Central memory CD8-positive, alpha-beta T cell (primary cell): Measurements from ENCODE around the gene AASDH.
A peak's percentile ranks its signal among the peaks of the same experiment; 100 is the strongest.

ENCODE experiments used
- ATAC-seq: fragments of 150-1000 bp; cut with Tn5 transposase; replicated peaks from 2 replicates; pipeline ENCODE4 v1.10.0; 2022; ENCODE audit warnings: mild to moderate bottlenecking, moderate FRiP score, moderate number of reproducible peaks; ENCODE audit not compliant: poor library complexity, severe bottlenecking; ENCODE audit errors: extremely low read depth
- DNase-seq, 2 donors: peaks; one replicate each; pipeline ENCODE4 v3.0.0; 2021; ENCODE audit warnings: low spot score in 2 of 2
- H3K27ac Mint-ChIP-seq: one replicate; pipeline ENCODE4 v1.8.0; 2022; ENCODE audit warnings: low read depth, mild to moderate bottlenecking, moderate library complexity, mixed read lengths
- H3K27me3 Mint-ChIP-seq: one replicate; pipeline ENCODE4 v1.8.0; 2022; ENCODE audit warnings: mixed read lengths
- H3K36me3 Mint-ChIP-seq: one replicate; pipeline ENCODE4 v1.8.0; 2022; ENCODE audit warnings: mild to moderate bottlenecking, moderate library complexity, mixed read lengths; ENCODE audit not compliant: insufficient read depth
- H3K4me1 Mint-ChIP-seq: one replicate; pipeline ENCODE4 v1.8.0; 2022; ENCODE audit warnings: mixed read lengths
- H3K4me3 Mint-ChIP-seq: one replicate; pipeline ENCODE4 v1.8.0; 2022; ENCODE audit warnings: mild to moderate bottlenecking, moderate library complexity, mixed read lengths
- H3K9me3 Mint-ChIP-seq: one replicate; pipeline ENCODE4 v1.8.0; 2022; ENCODE audit warnings: mixed read lengths

The AASDH gene

DNA sequence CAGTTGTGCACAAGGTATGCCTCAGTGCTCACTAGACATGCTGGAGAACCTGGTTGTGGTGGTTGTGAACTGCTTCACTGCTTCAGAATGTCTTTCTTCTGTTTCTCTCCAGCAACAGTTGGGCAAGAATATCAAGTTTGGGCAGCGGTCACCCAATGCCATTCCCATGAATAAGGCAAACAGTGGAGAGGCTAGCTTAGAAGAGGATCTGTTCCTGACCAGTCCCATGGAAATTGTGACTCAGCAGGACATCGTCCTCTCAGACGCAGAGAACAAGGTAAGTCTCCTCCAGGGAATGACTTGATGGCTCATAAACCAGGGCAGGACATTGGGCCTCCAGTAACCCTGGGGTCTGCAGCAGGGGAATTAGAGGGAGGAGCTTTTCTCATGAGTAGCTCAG, 79.9 kb downstream of the AASDH start:
- H3K4me3 Mint-ChIP-seq = no peak overlapping the region
- H3K9me3 Mint-ChIP-seq = no peaks in the 10 kb centered on the region
- H3K27ac Mint-ChIP-seq = no peak overlapping the region
- no peaks in the 10 kb centered on the region for H3K36me3 Mint-ChIP-seq
- no peaks in the 10 kb centered on the region for H3K27me3 Mint-ChIP-seq
- no peaks in the 10 kb centered on the region for H3K4me1 Mint-ChIP-seq
- ATAC-seq (no peak), DNase-seq (no peak)

DNA sequence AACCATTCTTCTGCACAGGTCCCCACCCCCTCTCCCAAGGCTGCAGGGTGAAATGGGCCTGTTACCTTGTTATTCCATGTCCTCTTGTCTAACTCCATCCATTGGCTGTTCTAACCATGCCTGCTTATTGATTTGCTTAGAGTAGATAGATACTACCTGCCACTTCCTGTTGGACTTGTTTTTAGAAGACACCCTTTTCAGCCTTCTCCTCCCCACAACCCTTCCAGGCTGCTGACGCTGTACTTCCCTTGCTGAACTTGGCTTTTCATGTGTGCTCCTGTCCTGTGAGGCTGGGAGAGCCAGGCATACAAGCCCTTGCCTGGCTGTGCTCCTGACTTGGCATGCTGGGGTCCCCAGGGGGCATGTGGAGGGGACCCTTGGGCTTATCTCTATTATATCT, 81.9 kb downstream of the AASDH start:
- H3K27me3 Mint-ChIP-seq = peaks cover 9% of the 10 kb centered on the region
- H3K27ac Mint-ChIP-seq = no peak overlapping the region
- no peak for ATAC-seq
- no peaks in the 10 kb centered on the region for H3K36me3 Mint-ChIP-seq
- DNase-seq = no peak
- peaks cover 7% of the 10 kb centered on the region for H3K4me1 Mint-ChIP-seq
- H3K9me3 Mint-ChIP-seq = no peaks in the 10 kb centered on the region
- no peak overlapping the region for H3K4me3 Mint-ChIP-seq

DNA sequence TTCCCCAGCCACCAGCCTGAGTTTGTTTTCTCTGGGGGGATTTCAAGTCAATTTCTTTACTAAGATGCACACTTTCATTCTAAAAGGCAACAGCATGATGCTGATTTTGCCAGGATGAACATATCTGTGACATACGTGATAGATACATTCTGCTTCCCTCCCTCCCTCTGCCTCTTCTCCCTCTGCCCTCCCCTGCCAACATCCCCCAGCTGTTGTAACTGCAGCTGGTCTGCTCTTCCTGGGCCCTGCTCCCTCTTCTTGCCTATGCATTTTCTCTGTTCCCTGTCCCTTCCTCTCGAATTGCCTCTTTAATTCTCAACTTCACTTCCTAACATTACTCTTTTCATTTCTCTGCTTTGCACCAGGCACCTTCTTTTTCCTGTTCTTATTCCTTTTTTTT, 83.4 kb downstream of the AASDH start:
- H3K27ac Mint-ChIP-seq = no peak overlapping the region
- ATAC-seq = no peak
- peaks cover 9% of the 10 kb centered on the region for H3K27me3 Mint-ChIP-seq
- H3K4me3 Mint-ChIP-seq = no peak overlapping the region
- H3K4me1 Mint-ChIP-seq = peaks cover 7% of the 10 kb centered on the region
- H3K9me3 Mint-ChIP-seq = no peaks in the 10 kb centered on the region
- no peak for DNase-seq
- H3K36me3 Mint-ChIP-seq = no peaks in the 10 kb centered on the region

DNA sequence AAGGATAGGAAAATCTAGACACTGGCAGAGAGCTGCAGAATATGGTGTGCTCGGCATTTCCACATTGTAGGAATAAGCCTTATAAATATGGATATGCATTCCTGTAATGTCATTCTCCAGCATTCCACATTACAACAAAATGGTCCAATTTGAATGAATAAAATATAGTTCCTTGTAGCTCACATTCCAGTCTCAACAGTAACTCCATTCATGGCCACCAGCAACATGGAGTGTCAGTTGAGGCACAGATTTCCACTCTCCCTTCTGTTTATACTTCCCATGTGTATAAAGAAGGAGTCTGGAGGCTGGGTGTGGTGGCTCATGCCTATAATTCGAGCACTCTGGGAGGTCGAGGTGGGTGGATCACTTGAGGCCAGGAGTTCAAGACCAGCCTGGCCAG, 84.5 kb downstream of the AASDH start:
- Mint-ChIP-seq H3K4me3 (no peak overlapping the region), H3K9me3 (no peaks in the 10 kb centered on the region), H3K27ac (no peak overlapping the region)

GRCh38 chr4:56301997-56302496, 85.2 kb downstream of the AASDH start:
- Mint-ChIP-seq H3K4me1 (peaks cover 7% of the 10 kb centered on the region), H3K9me3 (no peaks in the 10 kb centered on the region), H3K36me3 (no peaks in the 10 kb centered on the region), H3K27me3 (peaks cover 9% of the 10 kb centered on the region), H3K4me3 (no peak overlapping the region), H3K27ac (no peak overlapping the region)
- DNase-seq = no peak
- no peak for ATAC-seq

More for the DNA sequence above, 84.5 kb downstream of the AASDH start:
- DNase-seq (no peak), ATAC-seq (no peak)
- H3K4me1 Mint-ChIP-seq = peaks cover 7% of the 10 kb centered on the region
- no peaks in the 10 kb centered on the region for H3K36me3 Mint-ChIP-seq
- peaks cover 9% of the 10 kb centered on the region for H3K27me3 Mint-ChIP-seq

GRCh38 chr4:56301181-56301996, 85.9 kb downstream of the AASDH start:
- DNase-seq (peak; percentile 18 to 26), ATAC-seq (peak; percentile 68)
- peaks cover 9% of the 10 kb centered on the region for H3K27me3 Mint-ChIP-seq
- no peak overlapping the region for H3K27ac Mint-ChIP-seq
- H3K9me3 Mint-ChIP-seq = no peaks in the 10 kb centered on the region
- no peaks in the 10 kb centered on the region for H3K36me3 Mint-ChIP-seq
- H3K4me3 Mint-ChIP-seq = no peak overlapping the region
- peaks cover 7% of the 10 kb centered on the region for H3K4me1 Mint-ChIP-seq

GRCh38 chr4:56298236-56298635, 89.1 kb downstream of the AASDH start:
- Mint-ChIP-seq H3K4me3 (no peak overlapping the region), H3K9me3 (no peaks in the 10 kb centered on the region), H3K27me3 (peaks cover 9% of the 10 kb centered on the region), H3K36me3 (no peaks in the 10 kb centered on the region), H3K4me1 (peaks cover 12% of the 10 kb centered on the region), H3K27ac (no peak overlapping the region)
- ATAC-seq (no peak), DNase-seq (no peak)

DNA sequence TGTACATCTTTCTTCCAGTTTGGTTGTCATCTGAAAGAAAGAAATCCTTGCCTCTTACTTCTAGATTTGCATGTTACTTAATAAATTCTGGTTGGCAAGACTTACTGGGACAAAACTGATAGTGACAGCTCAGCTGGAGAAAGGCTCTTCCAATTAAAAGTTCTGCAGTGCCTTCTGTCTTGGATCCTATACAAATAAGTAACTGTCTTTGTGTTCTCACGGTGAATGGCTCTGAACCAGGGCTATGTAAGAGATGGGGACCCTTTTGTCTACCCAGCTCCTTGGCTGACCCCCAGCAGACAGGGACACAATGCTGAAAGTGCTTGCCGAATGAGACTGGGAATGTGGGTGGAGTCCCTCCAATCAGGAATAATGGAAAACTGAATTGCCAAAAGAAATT, 89.5 kb downstream of the AASDH start:
- H3K27ac Mint-ChIP-seq = no peak overlapping the region
- H3K36me3 Mint-ChIP-seq = no peaks in the 10 kb centered on the region
- no peaks in the 10 kb centered on the region for H3K9me3 Mint-ChIP-seq
- no peak for ATAC-seq
- H3K27me3 Mint-ChIP-seq = peaks cover 9% of the 10 kb centered on the region
- DNase-seq = no peak
- peaks cover 12% of the 10 kb centered on the region for H3K4me1 Mint-ChIP-seq
- no peak overlapping the region for H3K4me3 Mint-ChIP-seq

- Mint-ChIP-seq H3K9me3 (peaks cover 5% of the 10 kb centered on the region), H3K27ac (no peak overlapping the region), H3K4me1 (peaks cover 12% of the 10 kb centered on the region), H3K4me3 (no peak overlapping the region), H3K27me3 (peaks cover 14% of the 10 kb centered on the region), H3K36me3 (no peaks in the 10 kb centered on the region)
- ATAC-seq (no peak), DNase-seq (no peak)
These were observed 90.8 kb downstream of the AASDH start for GRCh38 chr4:56296526-56296925.

- H3K36me3 Mint-ChIP-seq = no peaks in the 10 kb centered on the region
- peaks cover 6% of the 10 kb centered on the region for H3K9me3 Mint-ChIP-seq
- peaks cover 14% of the 10 kb centered on the region for H3K4me1 Mint-ChIP-seq
- H3K27me3 Mint-ChIP-seq = peaks cover 13% of the 10 kb centered on the region
- ATAC-seq = no peak
- H3K4me3 Mint-ChIP-seq = no peak overlapping the region
- no peak for DNase-seq
- H3K27ac Mint-ChIP-seq = no peak overlapping the region
These were observed 94.2 kb downstream of the AASDH start for GRCh38 chr4:56293121-56293520.

DNA sequence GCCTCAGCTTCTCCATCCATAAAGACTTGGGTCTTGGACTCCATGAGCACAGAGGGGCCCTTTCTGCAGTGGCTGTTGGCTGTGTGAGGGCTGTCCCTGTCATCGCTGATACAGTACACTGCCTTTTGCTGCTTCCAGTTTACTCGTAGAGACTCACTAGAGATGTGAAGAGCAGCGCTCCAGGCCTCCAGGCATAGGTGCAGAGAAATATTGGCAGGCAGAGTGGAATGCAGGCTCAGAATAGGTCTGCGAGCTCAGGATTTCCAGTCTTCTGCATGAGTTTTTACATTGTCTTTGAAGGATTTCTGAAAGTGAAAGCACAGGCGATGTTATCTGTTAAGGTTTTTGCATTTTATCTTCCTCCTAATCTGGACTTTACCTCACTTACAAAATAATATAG, 97.4 kb downstream of the AASDH start:
- Mint-ChIP-seq H3K9me3 (peaks cover 6% of the 10 kb centered on the region), H3K4me3 (no peak overlapping the region), H3K36me3 (no peaks in the 10 kb centered on the region), H3K27me3 (peaks cover 13% of the 10 kb centered on the region), H3K4me1 (peaks cover 9% of the 10 kb centered on the region), H3K27ac (no peak overlapping the region)
- ATAC-seq = no peak
- DNase-seq = no peak

GRCh38 chr4:56288663-56289062, 98.6 kb downstream of the AASDH start:
- Mint-ChIP-seq H3K36me3 (no peaks in the 10 kb centered on the region), H3K4me1 (peaks cover 9% of the 10 kb centered on the region), H3K9me3 (peaks cover 6% of the 10 kb centered on the region), H3K4me3 (no peak overlapping the region), H3K27ac (no peak overlapping the region), H3K27me3 (peaks cover 13% of the 10 kb centered on the region)
- no peak for ATAC-seq
- DNase-seq = no peak
